Endothelial cell of umbilical vein (primary cell): ENCODE measurements around the gene EIF5A2. TPM values are rescaled to one million over a fixed set of nuclear protein-coding genes. Genes with fewer than 3 reads are reported as not detected.

Source experiments
- BruUV-seq: library from RNA; stranded (reverse); fragments of 400-500 nt; replicated peaks from 2 replicates; lab custom pipeline; 2021; lab: Mats Ljungman, UMichigan
- CTCF ChIA-PET: fragments of 300-600, 350-600 bp; sonication (Branson Sonifier 250); formaldehyde crosslinking; loops from one replicate; lab custom pipeline; 2021; ENCODE audit warnings: antibody characterized with exemption, inconsistent platforms; lab: Charles Lee
- POLR2A ChIA-PET: fragments of 300-600, 350-600 bp; sonication (Branson Sonifier 250); formaldehyde crosslinking; loops from one replicate; lab custom pipeline; 2021; ENCODE audit warnings: antibody characterized with exemption, inconsistent platforms; lab: Charles Lee
- DNase-seq: peaks from one replicate; pipeline ENCODE4 v3.0.0-alpha.2; 2011; ENCODE audit warnings: low read depth, low spot score
- FAIRE-seq: peaks from 2 replicates; lab custom pipeline; 2011; peaks lifted over from hg19 to GRCh38; lab: Jason Lieb, UNC
- H2AFZ ChIP-seq: 2 replicates; pipeline ENCODE4 v1.6.0; 2012; ENCODE audit warnings: low read depth, low read length, control low read depth, inconsistent platforms
- H3K27ac ChIP-seq: 2 replicates; pipeline ENCODE4 v1.5.1; 2011; ENCODE audit warnings: low read depth, mild to moderate bottlenecking, control low read depth, low read length, moderate library complexity; ENCODE audit not compliant: insufficient read depth
- H3K27me3 ChIP-seq, 2 experiments: 2 replicates each; pipeline versions ENCODE4 v1.6.0 to v1.6.1; 2011; ENCODE audit warnings: low read length in 2 of 2, mixed read lengths in 1 of 2; ENCODE audit not compliant: control insufficient read depth in 2 of 2, insufficient read depth in 2 of 2
- H3K36me3 ChIP-seq, 2 experiments: 2 replicates in 1 of 2; 3 replicates in 1 of 2; pipeline ENCODE4 v1.5.1; 2011; ENCODE audit warnings: low read length in 2 of 2, mild to moderate bottlenecking in 1 of 2, moderate library complexity in 1 of 2; ENCODE audit not compliant: control insufficient read depth in 2 of 2, insufficient read depth in 2 of 2; ENCODE audit errors: extremely low read depth in 1 of 2
- H3K4me1 ChIP-seq: 3 replicates; pipeline ENCODE4 v1.5.1; 2011; ENCODE audit warnings: mild to moderate bottlenecking, low read length; ENCODE audit not compliant: control insufficient read depth, insufficient read depth; ENCODE audit errors: extremely low read depth
- H3K4me2 ChIP-seq: 2 replicates; pipeline ENCODE4 v1.6.1; 2011; ENCODE audit warnings: low read length, control low read depth, mixed read lengths; ENCODE audit not compliant: insufficient read depth
- H3K4me3 ChIP-seq, 3 experiments: fragments of 200-600 bp in 1 of 3; sonication (generic), shearing (Covaris generic) in 1 of 3; replicated peaks in 1 of 3; 2 replicates each; pipeline ENCODE4 v1.5.1; 2011 to 2016; ENCODE audit warnings: control low read depth in 3 of 3, low read length in 3 of 3, mild to moderate bottlenecking in 2 of 3, inconsistent platforms in 1 of 3, low read depth in 1 of 3, moderate library complexity in 1 of 3; ENCODE audit not compliant: insufficient read depth in 1 of 3
- H3K79me2 ChIP-seq: 2 replicates; pipeline ENCODE4 v1.6.0; 2012; ENCODE audit warnings: low read length, inconsistent platforms; ENCODE audit not compliant: control insufficient read depth, insufficient read depth
- H3K9ac ChIP-seq: replicated peaks from 2 replicates; pipeline ENCODE3; 2011; ENCODE audit warnings: low read length, control low read depth; ENCODE audit not compliant: insufficient read depth; ENCODE audit errors: extremely low read depth
- H3K9me1 ChIP-seq: replicated peaks from 3 replicates; pipeline ENCODE4 v1.6.0; 2011; ENCODE audit warnings: mild to moderate bottlenecking, low read length; ENCODE audit not compliant: control insufficient read depth, insufficient read depth; ENCODE audit errors: extremely low read depth
- H3K9me3 ChIP-seq: replicated peaks from 2 replicates; pipeline ENCODE4 v1.5.1; 2012; ENCODE audit warnings: low read length, inconsistent platforms; ENCODE audit not compliant: control insufficient read depth, insufficient read depth
- H4K20me1 ChIP-seq: replicated peaks from 2 replicates; pipeline ENCODE3; 2011; ENCODE audit warnings: mild to moderate bottlenecking, low read length; ENCODE audit not compliant: control insufficient read depth, insufficient read depth; ENCODE audit errors: extremely low read depth
- CTCF ChIP-seq, 2 donors: IDR thresholded peaks; 1 replicate in 1 of 2; 2 replicates in 1 of 2; pipeline ENCODE4 v1.5.1; 2011; ENCODE audit warnings: low read length in 2 of 2, mild to moderate bottlenecking in 2 of 2, moderate library complexity in 2 of 2, control low read depth in 1 of 2, inconsistent platforms in 1 of 2, low read depth in 1 of 2; ENCODE audit not compliant: insufficient read depth in 1 of 2; ENCODE audit errors: extremely low read depth in 1 of 2
- EZH2 ChIP-seq: IDR thresholded peaks from 2 replicates; pipeline ENCODE4 v1.6.1; 2012; ENCODE audit warnings: borderline replicate concordance, low read depth, mild to moderate bottlenecking, moderate library complexity, low read length, inconsistent platforms; ENCODE audit not compliant: severe bottlenecking
- FOS ChIP-seq: IDR thresholded peaks from 2 replicates; pipeline ENCODE4 v1.6.1; 2011; ENCODE audit warnings: mild to moderate bottlenecking, low read length, moderate library complexity, borderline replicate concordance; ENCODE audit not compliant: insufficient read depth
- JUN ChIP-seq: IDR thresholded peaks from 2 replicates; pipeline ENCODE4 v1.6.1; 2011; ENCODE audit warnings: borderline replicate concordance, low read depth; ENCODE audit not compliant: insufficient read length, insufficient read depth
- MAX ChIP-seq: IDR thresholded peaks from 2 replicates; pipeline ENCODE4 v1.6.1; 2011; ENCODE audit not compliant: insufficient read depth, insufficient read length
- MYC ChIP-seq: IDR thresholded peaks from one replicate; pipeline ENCODE4 v1.6.1; 2011; ENCODE audit warnings: mild to moderate bottlenecking, low read depth, low read length
- POLR2A ChIP-seq: IDR thresholded peaks from 2 replicates; pipeline ENCODE4 v1.6.1; 2012; ENCODE audit warnings: low read depth, mild to moderate bottlenecking, control low read depth, low read length
- POLR2AphosphoS5 ChIP-seq: IDR thresholded peaks from 2 replicates; pipeline ENCODE4 v1.6.1; 2012; ENCODE audit warnings: low read depth, mild to moderate bottlenecking, control low read depth, low read length, moderate library complexity; ENCODE audit not compliant: insufficient read depth
- dilution Hi-C: fragments of 300-500 bp; cut with MboI; formaldehyde crosslinking; loops from one replicate; pipeline ENCODE4 v1.15.0; 2019; ENCODE audit warnings: low sequenced_read_pairs; ENCODE audit not compliant: extremely low pct_ligation_motif_present
- intact Hi-C: fragments of 100-400 bp; cut with micrococcal nuclease; formaldehyde crosslinking; loops from one replicate; pipeline ENCODE4 v1.10.0; 2022
- polyA plus RNA-seq, 4 experiments: library from polyadenylated mRNA; depleted of rRNA in 3 of 4; stranded (reverse) in 3 of 4; unstranded in 1 of 4; fragments of >200 nt; gene quantifications; 2 replicates each; pipeline versions ENCODE4 v1.2.1 to v1.2.3, GENCODE V29; 2011 to 2012; ENCODE audit warnings: missing spikeins in 1 of 4
- total RNA-seq: library from RNA; stranded (reverse); gene quantifications from 2 replicates; pipeline ENCODE4 v1.2.3, GENCODE V29; 2021

The EIF5A2 gene
- total and polyA plus RNA-seq, 2 donors (not counting 3 experiments of a cell fraction or from before 2014, with no cell fraction given): 3.7 to 10.9 TPM

GRCh38 chr3:170840291-170840859 is 68.1 kb downstream of the EIF5A2 start:
- DNase-seq (peak; percentile 89), FAIRE-seq (no peak)
- no peak for TF ChIP-seq POLR2AphosphoS5
- no peak for TF ChIP-seq EZH2
- TF ChIP-seq POLR2A: no peak
- TF ChIP-seq FOS: no peak
- no peak for TF ChIP-seq MAX
- TF ChIP-seq CTCF (IDR thresholded peaks at IDR 0.05; ENCODE audit: extremely low read depth in 1 of 2, insufficient read depth in 1 of 2, low read depth in 1 of 2, low read length in 2 of 2): no peak
- TF ChIP-seq JUN: no peak
- no peak for TF ChIP-seq MYC
- Histone ChIP-seq H3K9ac (no peak overlapping the region), H3K4me3 (no peak overlapping the region), H3K79me2 (no peaks in the 10 kb centered on the region), H3K4me1 (no peaks in the 10 kb centered on the region), H3K36me3 (no peaks in the 10 kb centered on the region), H3K9me1 (no peaks in the 10 kb centered on the region), H4K20me1 (no peaks in the 10 kb centered on the region), H3K27me3 (peaks cover 1 to 2% of the 10 kb centered on the region in 2 experiments), H3K27ac (no peak overlapping the region), H2AFZ (no peak overlapping the region), H3K4me2 (no peak overlapping the region), H3K9me3 (no peaks in the 10 kb centered on the region)
- dilution Hi-C loops: no loop called here
- no TSS peak for BruUV-seq
- ChIA-PET POLR2A (interaction anchor here (0.9 kb wide), 1 partner anchor 29 kb away, joined by 3 read pairs; no protein-coding TSS in a partner anchor), CTCF (interaction anchor here (0.8 to 4.6 kb wide), 8 partner anchors 8 to 429 kb away, joined by 3 to 25 read pairs (median 4); no protein-coding TSS in a partner anchor)
- intact Hi-C loops: loop anchor here (10.0 kb wide), 2 partner anchors 536 to 656 kb away; partner anchors contain the start of gene PHC3
